Thoracic aorta (tissue), 2 donors: ENCODE measurements around the gene DAG1. TPM values are rescaled to one million over a fixed set of nuclear protein-coding genes. Genes with fewer than 3 reads are reported as not detected.
A peak's percentile ranks its signal among the peaks of the same experiment; 100 is the strongest.

Source experiments
- ATAC-seq: fragments of 150-250 bp; one replicate; pipeline ENCODE4 v1.8.0; 2017; ENCODE audit warnings: low read depth; ENCODE audit not compliant: insufficient number of reproducible peaks, low FRiP score
- DNase-seq: peaks from one replicate; pipeline ENCODE4 v3.0.0-alpha.2; 2020; ENCODE audit warnings: low spot score
- H3K27ac ChIP-seq, 2 donors: fragments of 200-600 bp; sonication (generic); 1 replicate in 1 of 2; 2 replicates in 1 of 2; pipeline ENCODE4 v1.5.1; 2016; ENCODE audit warnings: mild to moderate bottlenecking in 2 of 2, moderate library complexity in 2 of 2
- H3K27me3 ChIP-seq: fragments of 200-600 bp; sonication (generic); replicated peaks from 2 replicates; pipeline ENCODE4 v1.6.0; 2016; ENCODE audit warnings: mild to moderate bottlenecking; ENCODE audit not compliant: insufficient read depth
- H3K36me3 ChIP-seq: fragments of 200-600 bp; sonication (generic); one replicate; pipeline ENCODE4 v1.5.1; 2016
- H3K4me1 ChIP-seq, 2 donors: fragments of 200-600 bp; sonication (generic); 1 replicate in 1 of 2; 2 replicates in 1 of 2; pipeline versions ENCODE4 v1.5.1 to v1.6.0; 2016; ENCODE audit warnings: low read depth in 2 of 2, mild to moderate bottlenecking in 1 of 2; ENCODE audit not compliant: control insufficient read depth in 1 of 2
- H3K4me3 ChIP-seq: fragments of 200-600 bp; sonication (generic); 2 replicates; pipeline ENCODE4 v1.5.1; 2016; ENCODE audit warnings: mild to moderate bottlenecking
- H3K9me3 ChIP-seq: fragments of 200-600 bp; sonication (generic); 2 replicates; pipeline ENCODE4 v1.5.1; 2016
- total RNA-seq, 2 donors: library from RNA; depleted of rRNA; stranded (reverse); fragments of >200 nt; gene quantifications; one replicate each; pipeline versions ENCODE4 v1.1.0 to v1.2.3, GENCODE V29; 2016
- TF ChIP-seq, protein P1 (sequence below): fragments of 200-600 bp; sonication (generic); IDR thresholded peaks from one replicate; pipeline ENCODE4 v1.5.1; 2019; ENCODE audit warnings: antibody characterized with exemption

The DAG1 gene
- total RNA-seq, 2 donors from 2014 or later = 71.9 to 171 TPM

DNA sequence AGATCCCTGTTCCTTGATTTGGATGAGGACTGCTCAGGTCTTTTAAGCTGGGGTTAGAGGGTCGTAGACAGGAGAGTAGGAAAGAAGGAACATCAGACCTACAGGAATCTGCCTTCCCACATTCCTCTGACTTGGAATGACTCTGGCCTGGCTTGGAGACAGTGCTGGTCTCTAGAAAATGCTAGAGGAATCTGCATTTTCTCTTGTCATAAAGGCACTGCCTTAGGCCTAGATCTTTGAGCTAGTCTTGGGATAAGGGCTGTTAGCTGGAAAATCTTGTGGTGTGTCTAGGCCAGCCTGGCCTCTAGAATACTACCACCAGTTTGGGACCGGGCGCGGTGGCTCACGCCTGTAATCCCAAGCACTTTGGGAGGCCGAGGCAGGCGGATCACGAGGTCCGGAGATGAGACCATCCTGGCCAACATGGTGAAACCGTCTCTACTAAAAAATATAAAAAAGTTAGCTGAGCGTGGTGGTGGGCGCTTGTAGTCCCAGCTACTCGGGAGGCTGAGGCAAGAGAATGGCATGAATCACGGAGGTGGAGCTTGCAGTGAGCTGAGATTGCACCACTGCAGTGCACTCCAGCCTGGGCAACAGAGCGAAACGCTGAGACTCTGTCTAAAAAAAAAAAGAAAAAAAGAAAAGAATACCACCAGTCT, 66.9 kb downstream of the DAG1 start:
- no peak overlapping the region for H3K4me3 ChIP-seq
- DNase-seq = no peak
- H3K36me3 ChIP-seq = peaks cover 19% of the 10 kb centered on the region
- H3K27ac ChIP-seq = no peak overlapping the region
- ATAC-seq = no peak
- no peaks in the 10 kb centered on the region for H3K9me3 ChIP-seq
- TF ChIP-seq, protein P1, sequence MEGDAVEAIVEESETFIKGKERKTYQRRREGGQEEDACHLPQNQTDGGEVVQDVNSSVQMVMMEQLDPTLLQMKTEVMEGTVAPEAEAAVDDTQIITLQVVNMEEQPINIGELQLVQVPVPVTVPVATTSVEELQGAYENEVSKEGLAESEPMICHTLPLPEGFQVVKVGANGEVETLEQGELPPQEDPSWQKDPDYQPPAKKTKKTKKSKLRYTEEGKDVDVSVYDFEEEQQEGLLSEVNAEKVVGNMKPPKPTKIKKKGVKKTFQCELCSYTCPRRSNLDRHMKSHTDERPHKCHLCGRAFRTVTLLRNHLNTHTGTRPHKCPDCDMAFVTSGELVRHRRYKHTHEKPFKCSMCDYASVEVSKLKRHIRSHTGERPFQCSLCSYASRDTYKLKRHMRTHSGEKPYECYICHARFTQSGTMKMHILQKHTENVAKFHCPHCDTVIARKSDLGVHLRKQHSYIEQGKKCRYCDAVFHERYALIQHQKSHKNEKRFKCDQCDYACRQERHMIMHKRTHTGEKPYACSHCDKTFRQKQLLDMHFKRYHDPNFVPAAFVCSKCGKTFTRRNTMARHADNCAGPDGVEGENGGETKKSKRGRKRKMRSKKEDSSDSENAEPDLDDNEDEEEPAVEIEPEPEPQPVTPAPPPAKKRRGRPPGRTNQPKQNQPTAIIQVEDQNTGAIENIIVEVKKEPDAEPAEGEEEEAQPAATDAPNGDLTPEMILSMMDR = no peak
- H3K4me1 ChIP-seq = peaks cover 4 to 10% of the 10 kb centered on the region in 2 donors
- H3K27me3 ChIP-seq = no peaks in the 10 kb centered on the region

DNA sequence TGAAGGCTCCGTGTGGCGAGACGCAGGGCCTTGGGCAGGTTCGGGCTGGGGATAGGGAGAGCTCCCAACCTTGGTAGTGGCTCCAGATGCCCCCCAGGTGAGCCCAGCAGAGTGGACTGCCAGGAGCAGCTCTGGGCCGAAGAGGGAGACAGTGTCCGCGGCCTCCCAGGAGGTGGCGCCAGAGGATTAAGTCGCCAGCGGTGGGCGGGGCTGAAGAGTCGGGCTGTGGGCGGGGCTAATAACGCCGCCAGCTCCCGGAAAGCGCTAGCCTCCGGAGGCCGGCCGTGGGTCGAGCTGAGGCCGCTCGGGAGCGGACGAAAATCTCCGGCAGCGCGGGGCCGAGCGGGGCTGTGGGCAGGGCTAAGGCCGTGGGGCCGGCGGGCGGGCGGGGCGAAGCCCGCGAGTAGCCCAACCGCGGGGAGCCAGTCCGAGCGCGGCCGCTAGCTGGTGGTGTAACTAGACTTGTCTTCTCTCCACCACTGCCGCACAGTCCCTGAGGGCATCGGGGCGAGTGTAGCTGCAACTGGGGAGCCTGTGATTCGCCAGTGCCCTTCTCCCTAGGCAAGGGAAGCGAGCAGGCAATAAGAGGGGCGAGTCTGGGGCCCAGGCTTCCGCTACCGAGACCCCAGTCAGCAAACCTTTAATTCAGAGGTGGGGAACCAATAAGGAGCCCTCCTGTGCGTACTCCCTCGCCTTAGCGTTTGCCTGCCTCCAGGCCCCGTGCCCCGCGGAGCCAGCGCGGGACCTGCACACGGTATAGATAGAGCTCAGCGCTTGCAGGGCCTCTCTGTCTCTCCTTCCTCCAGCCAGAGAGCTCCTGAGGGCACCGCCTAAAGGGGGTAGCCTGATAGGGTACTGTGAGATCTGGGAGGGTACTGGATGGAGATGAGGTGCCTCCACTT, 69.8 kb downstream of the DAG1 start:
- TF ChIP-seq, protein P1 = peak; percentile 94
- H3K4me1 ChIP-seq = peaks cover 4 to 10% of the 10 kb centered on the region in 2 donors
- H3K27ac ChIP-seq = peak overlapping the region; percentile 82 to 87
- ATAC-seq (peak; percentile 89), DNase-seq (peak; percentile 64)
- H3K27me3 ChIP-seq = no peaks in the 10 kb centered on the region
- peak overlapping the region; percentile 82 for H3K4me3 ChIP-seq
- H3K36me3 ChIP-seq = no peaks in the 10 kb centered on the region
- H3K9me3 ChIP-seq = no peaks in the 10 kb centered on the region

DNA sequence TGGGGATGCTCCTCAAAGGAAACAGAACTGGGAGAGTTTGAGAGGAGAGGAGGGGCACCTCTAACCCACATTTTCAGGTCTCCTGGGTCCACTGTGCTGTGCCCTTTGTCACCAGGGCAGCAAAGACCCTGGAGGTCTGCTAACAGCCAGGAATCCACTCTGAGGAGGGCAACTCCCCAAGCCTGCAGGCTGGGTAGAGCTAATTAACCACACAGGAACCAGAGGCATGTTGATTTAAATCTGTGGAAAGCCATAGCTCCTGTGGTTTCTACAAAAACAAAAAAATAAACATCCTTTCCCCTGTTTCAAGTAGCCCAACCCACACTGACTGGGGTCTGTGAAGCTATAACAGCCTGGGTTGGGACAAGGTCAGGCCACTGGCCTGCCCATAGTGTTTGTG, 82.0 kb downstream of the DAG1 start:
- Histone ChIP-seq H3K4me3 (no peak overlapping the region), H3K27me3 (no peaks in the 10 kb centered on the region), H3K36me3 (no peaks in the 10 kb centered on the region), H3K4me1 (peaks cover 7 to 17% of the 10 kb centered on the region in 2 donors), H3K9me3 (no peaks in the 10 kb centered on the region), H3K27ac (no peak overlapping the region)
- ATAC-seq (no peak), DNase-seq (no peak)
- TF ChIP-seq, protein P1 = no peak

DNA sequence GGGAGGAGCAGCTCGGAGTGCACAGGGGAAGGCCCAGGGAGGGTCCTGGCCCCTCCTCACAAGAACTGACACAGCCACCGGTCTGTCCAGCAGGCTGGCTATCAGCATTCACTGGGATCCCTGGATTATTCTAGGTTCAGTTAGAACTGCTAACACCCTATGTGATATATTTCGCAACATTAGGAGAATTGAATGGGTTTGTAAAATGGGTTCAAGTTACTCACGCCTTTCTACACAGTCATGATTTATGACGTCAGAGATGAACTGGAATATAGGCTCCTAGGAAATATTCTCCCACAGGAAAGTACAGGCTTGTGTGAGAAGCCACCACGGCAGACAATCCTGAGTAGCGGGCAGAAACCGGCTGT, 83.2 kb downstream of the DAG1 start:
- ATAC-seq (no peak), DNase-seq (no peak)
- Histone ChIP-seq H3K9me3 (no peaks in the 10 kb centered on the region), H3K27ac (no peak overlapping the region), H3K36me3 (no peaks in the 10 kb centered on the region), H3K4me3 (peak overlapping the region; percentile 75), H3K27me3 (no peaks in the 10 kb centered on the region), H3K4me1 (peaks cover 7 to 17% of the 10 kb centered on the region in 2 donors)
- TF ChIP-seq, protein P1 = no peak
